Skeletal muscle tissue (tissue), 4 donors: ENCODE measurements around the gene RANBP3. TPM values are rescaled to one million over a fixed set of nuclear protein-coding genes. Genes with fewer than 3 reads are reported as not detected.

Experiments
- H3K27ac ChIP-seq: one replicate; pipeline ENCODE4 v1.7.0; 2013; ENCODE audit warnings: mild to moderate bottlenecking, low read depth, low read length, inconsistent platforms
- H3K27me3 ChIP-seq, 3 donors: one replicate each; pipeline ENCODE4 v1.7.0; 2013; ENCODE audit warnings: low read length in 3 of 3; ENCODE audit not compliant: control insufficient read depth in 3 of 3, insufficient read depth in 3 of 3
- H3K36me3 ChIP-seq, 3 donors: one replicate each; pipeline ENCODE4 v1.7.0; 2013; ENCODE audit warnings: low read length in 3 of 3; ENCODE audit not compliant: control insufficient read depth in 3 of 3, insufficient read depth in 3 of 3
- H3K4me1 ChIP-seq, 3 donors: one replicate each; pipeline ENCODE4 v1.7.0; 2013; ENCODE audit warnings: low read length in 3 of 3, mild to moderate bottlenecking in 3 of 3; ENCODE audit not compliant: control insufficient read depth in 3 of 3, insufficient read depth in 3 of 3
- H3K4me3 ChIP-seq, 3 donors: one replicate each; pipeline ENCODE4 v1.7.0; 2013; ENCODE audit warnings: low read length in 3 of 3
- H3K9ac ChIP-seq, 3 donors: one replicate each; pipeline ENCODE4 v1.7.0; 2013; ENCODE audit warnings: low read length in 3 of 3, mild to moderate bottlenecking in 3 of 3, moderate library complexity in 2 of 3, low read depth in 1 of 3
- H3K9me3 ChIP-seq, 3 donors: one replicate each; pipeline ENCODE4 v1.7.0; 2013; ENCODE audit warnings: low read length in 3 of 3; ENCODE audit not compliant: control insufficient read depth in 3 of 3
- total RNA-seq: library from RNA; depleted of rRNA; stranded (reverse); fragments of >200 nt; gene quantifications from one replicate; pipeline ENCODE4 v1.2.3, GENCODE V29; 2014
- donor health status: Osteomylitis.

RANBP3 gene
- total RNA-seq, 1 donor from 2014 or later, result 26.6 TPM

DNA sequence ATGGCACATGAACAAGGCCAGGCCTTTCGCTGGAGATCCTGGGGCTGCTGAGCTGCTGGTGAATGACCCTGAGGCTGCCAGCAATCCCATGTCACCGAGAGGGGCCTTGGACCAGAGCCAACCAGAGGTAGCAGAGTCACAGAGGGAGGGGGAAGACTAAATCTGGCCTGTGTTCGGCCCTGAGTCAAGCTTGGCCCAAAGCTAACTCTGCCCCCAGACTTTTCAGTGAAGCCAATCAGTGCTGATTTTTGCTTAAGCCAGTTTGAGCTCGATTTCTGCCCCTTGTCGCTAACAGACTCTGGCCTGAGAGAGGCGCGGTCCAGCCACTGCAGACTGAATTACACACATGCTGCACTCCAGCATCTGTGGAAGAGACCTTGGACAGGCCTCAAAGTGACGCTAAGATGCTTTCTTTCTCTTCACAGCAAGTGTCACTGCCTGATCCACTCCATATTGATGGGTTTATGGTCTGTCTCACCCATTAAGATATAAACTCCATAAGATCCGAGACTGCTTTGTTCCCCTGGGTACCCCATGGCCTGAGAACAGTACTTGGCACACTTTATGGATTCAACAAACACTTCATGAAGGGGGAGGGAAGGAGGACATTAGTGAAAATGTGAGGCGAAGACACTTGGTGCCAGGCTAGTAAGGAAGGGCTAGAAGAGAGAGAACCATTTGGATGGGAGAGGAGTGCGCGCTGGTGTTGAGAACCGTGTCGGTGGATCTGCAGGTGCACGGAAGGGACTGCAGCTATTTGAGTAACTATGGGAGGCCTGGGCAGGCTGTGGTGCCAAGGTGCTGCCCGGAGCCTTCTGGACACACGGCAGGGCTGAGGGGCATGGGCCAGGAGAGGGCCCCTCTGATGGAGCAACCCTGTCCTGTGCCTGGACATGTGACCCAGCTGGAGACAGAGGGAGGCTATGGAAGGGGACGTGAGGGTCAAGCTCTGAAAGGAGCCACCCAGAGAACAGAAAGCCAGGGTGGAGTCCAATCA, 17.6 kb downstream of the RANBP3 start:
- no peaks in the 10 kb centered on the region for H3K27me3 ChIP-seq
- peak overlapping the region in 1 of 3 donors; percentile 20 for H3K9ac ChIP-seq
- H3K27ac ChIP-seq, result no peak overlapping the region
- peak overlapping the region in 1 of 3 donors; percentile 4 for H3K4me3 ChIP-seq
- H3K9me3 ChIP-seq, result no peaks in the 10 kb centered on the region
- H3K36me3 ChIP-seq, result peaks cover 2 to 11% (median 3%) of the 10 kb centered on the region in 3 donors
- peaks cover 40 to 80% (median 61%) of the 10 kb centered on the region in 3 donors for H3K4me1 ChIP-seq

DNA sequence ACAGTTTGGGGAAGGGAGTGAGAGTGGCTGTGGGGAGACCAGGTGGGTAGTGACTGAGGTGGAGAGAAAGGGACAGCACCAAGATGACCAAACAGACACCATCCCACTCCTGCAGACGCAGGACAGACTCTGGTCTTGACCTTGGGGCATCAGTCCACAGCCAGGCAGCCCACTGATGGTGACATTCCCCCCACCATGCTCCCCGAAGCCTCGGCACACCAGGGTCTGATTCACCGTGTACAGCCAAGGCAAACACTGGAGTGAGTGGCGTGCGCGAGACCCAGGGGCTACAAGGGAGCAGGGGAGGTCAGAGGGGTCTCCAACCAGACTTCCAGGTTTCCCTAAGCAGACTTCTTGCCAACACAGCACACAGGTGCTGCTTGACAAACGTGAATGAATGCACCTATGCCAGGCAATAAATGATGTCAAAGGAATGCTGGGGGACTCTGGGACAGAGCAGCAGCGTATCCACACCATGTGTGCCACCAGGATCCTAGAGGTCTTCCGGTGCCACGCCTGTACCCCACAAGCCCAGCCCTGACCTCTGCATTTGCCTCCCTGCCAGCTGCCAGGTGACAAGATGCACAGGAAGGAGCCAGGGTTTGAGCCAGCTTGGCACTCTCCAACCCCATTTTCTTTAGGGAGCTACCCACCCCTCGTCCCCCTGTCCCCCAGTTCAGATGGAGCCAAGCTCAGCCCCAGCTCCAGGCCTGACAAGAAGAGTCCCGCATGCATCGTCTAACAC, 18.5 kb downstream of the RANBP3 start:
- peaks cover 47 to 79% (median 66%) of the 10 kb centered on the region in 3 donors for H3K4me1 ChIP-seq
- no peak overlapping the region for H3K9ac ChIP-seq
- no peak overlapping the region for H3K4me3 ChIP-seq

DNA sequence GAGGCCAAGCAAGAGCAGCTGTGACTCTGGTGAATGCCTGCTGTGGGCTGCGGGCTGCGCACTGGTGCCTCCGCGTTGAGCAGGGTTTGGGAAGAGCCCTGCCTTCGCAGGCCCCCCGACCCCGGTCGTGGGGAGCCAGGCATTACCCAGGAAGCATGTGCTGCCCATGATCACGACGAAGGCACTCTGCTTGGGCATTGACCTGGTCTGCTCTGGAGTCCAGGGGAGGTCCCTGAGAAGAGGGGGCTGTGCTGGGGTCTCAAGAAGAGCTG, 19.2 kb downstream of the RANBP3 start:
- Histone ChIP-seq H3K4me1 (peaks cover 53 to 79% (median 68%) of the 10 kb centered on the region in 3 donors), H3K36me3 (peaks cover 0 to 5% (median 3%) of the 10 kb centered on the region in 3 donors), H3K27ac (no peak overlapping the region), H3K9ac (no peak overlapping the region), H3K27me3 (no peaks in the 10 kb centered on the region), H3K9me3 (no peaks in the 10 kb centered on the region), H3K4me3 (no peak overlapping the region)

More for the DNA sequence above, 18.5 kb downstream of the RANBP3 start:
- no peak overlapping the region for H3K27ac ChIP-seq
- H3K36me3 ChIP-seq, result peaks cover 0 to 8% (median 3%) of the 10 kb centered on the region in 3 donors
- H3K9me3 ChIP-seq, result no peaks in the 10 kb centered on the region
- H3K27me3 ChIP-seq, result no peaks in the 10 kb centered on the region

DNA sequence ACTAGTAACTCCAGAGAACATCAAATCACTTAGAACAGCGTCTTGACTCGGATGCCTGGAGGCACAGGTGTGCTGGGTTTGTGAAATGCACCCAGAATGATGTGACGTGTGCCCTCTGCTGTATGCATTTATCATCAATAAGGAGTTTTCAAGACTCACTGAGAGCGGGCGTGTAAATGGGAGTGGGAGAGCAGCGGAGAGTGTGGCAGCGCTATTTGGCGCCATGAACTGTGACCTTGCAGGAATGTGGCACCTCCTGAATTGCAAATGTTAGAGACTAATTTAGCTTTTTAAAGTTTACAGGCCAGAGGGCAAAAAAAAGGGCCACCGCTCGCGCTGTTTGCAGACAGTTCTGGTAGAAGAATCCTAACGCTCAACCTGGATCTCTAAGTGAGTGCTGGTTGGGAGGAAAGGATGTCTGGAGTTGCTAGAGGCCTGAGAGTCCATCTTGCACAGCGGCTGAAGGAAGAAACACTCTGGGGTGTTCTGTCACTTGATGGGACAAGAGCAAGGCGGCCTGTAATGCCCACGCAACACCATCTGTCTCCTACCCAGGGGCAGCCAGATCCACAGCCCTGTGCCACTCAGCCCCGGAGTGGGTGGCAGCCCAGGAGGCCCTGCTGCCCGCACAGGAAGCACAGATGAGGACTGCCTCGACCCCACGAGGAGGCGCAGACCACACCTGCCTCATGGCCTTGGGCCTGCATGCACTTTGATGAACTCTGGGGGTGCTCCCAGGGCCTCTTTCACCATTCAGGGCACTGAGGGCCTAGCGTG, 19.7 kb downstream of the RANBP3 start:
- Histone ChIP-seq H3K36me3 (peaks cover 0 to 5% (median 3%) of the 10 kb centered on the region in 3 donors), H3K4me1 (peaks cover 58 to 80% (median 69%) of the 10 kb centered on the region in 3 donors), H3K27ac (no peak overlapping the region), H3K4me3 (no peak overlapping the region), H3K9me3 (no peaks in the 10 kb centered on the region), H3K27me3 (no peaks in the 10 kb centered on the region), H3K9ac (peak overlapping the region in 1 of 3 donors; percentile 33)

DNA sequence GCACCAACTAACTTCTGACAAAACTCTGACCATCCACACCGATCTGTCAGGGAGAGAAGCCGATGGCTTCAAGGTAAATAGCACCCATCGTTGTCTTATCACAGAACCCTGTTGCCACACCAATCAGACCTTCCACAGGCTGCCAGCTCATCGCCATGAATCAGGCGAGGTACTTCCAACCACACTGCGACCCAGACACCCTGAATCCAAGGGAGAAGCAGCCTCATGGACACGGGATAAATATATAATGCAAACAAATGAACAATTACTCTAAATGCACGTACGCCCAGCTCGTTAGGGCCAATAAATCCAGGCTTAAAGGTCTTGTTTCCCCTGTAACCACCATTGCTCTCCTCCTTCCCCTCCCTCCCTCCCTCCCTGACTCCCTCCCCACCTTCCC, 20.8 kb downstream of the RANBP3 start:
- H3K9me3 ChIP-seq, result no peaks in the 10 kb centered on the region
- H3K9ac ChIP-seq, result no peak overlapping the region
- no peak overlapping the region for H3K27ac ChIP-seq
- H3K36me3 ChIP-seq, result peaks cover 0 to 5% (median 3%) of the 10 kb centered on the region in 3 donors
- peaks cover 59 to 80% (median 72%) of the 10 kb centered on the region in 3 donors for H3K4me1 ChIP-seq
- no peaks in the 10 kb centered on the region for H3K27me3 ChIP-seq
- no peak overlapping the region for H3K4me3 ChIP-seq

DNA sequence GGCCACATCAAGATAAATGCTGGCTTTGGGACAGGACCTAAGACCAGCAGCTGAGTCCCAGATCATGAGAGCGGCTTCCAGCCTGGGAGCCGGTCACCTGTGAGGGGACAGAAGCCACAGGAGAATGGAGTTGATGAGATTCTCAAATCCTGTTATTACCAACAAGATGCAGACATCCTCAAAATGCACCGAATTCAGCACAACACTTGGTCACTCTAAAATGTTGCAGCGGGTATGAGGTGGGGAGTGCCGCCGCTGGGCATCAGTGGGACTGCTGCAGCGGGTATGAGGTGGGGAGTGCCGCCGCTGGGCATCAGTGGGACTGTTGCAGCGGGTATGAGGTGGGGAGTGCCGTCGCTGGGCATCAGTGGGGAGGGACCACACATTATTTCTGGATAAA, 21.2 kb downstream of the RANBP3 start:
- Histone ChIP-seq H3K4me3 (no peak overlapping the region), H3K9ac (no peak overlapping the region), H3K9me3 (no peaks in the 10 kb centered on the region), H3K36me3 (peaks cover 0 to 5% (median 3%) of the 10 kb centered on the region in 3 donors), H3K27ac (no peak overlapping the region), H3K27me3 (no peaks in the 10 kb centered on the region), H3K4me1 (peaks cover 59 to 80% (median 72%) of the 10 kb centered on the region in 3 donors)

DNA sequence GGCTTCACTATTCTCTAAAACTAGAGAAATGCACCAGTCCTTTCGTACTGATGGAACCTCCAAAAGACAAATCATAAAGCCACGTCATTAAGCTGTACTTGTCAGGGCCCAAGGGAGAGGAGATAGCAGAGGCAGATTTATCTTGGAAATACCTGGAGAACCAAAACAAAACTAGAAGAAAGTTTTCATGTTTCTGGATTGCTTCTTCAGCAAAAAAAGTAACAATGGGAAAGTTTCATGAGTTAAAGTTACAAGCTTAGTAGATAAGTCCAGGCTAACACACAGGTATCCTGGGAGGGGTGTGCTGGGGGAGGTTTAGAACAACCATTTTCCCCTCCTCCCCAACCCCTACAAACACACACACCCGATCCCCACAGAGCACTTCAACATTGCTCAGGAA, 21.6 kb downstream of the RANBP3 start:
- Histone ChIP-seq H3K27me3 (no peaks in the 10 kb centered on the region), H3K4me1 (peaks cover 59 to 80% (median 73%) of the 10 kb centered on the region in 3 donors), H3K9ac (no peak overlapping the region), H3K4me3 (no peak overlapping the region), H3K27ac (no peak overlapping the region), H3K9me3 (no peaks in the 10 kb centered on the region), H3K36me3 (peaks cover 0 to 5% (median 4%) of the 10 kb centered on the region in 3 donors)

DNA sequence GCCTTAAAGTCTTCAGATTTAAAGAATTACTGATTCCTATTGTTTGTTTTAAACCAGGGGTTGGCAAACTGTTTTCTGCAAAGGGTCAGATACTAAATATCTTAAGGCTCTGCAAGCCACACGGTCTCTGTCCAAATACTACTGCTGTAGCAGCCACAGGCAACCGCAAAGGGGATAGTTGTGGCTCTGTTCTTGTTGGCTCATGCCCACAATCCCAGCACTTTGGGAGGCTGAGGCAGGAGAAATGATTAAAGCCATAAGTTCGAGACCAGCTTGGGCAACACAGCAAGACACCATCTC, 22.4 kb downstream of the RANBP3 start:
- Histone ChIP-seq H3K9ac (no peak overlapping the region), H3K9me3 (no peaks in the 10 kb centered on the region), H3K27ac (no peak overlapping the region), H3K27me3 (no peaks in the 10 kb centered on the region), H3K4me3 (no peak overlapping the region), H3K36me3 (peaks cover 0 to 5% (median 4%) of the 10 kb centered on the region in 3 donors), H3K4me1 (peaks cover 62 to 81% (median 71%) of the 10 kb centered on the region in 3 donors)

DNA sequence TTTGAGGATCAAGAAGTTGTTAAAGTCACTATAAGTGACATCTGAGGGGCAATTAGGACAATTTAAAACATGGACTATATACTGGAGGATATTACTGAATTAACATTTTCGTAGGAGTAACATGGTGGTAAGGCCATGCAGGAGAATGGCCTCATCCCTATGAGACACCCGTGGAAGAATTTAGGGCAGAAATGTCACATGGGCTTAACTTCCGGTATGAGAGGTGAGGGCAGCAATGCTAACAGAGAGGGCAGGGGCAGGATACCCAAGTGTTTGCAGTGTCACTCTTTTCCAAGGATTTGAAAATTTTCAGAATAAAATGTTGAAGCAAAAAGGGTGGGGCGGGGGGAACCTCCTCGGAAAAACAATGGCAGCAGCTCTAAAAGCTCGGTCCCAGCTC, 23.6 kb downstream of the RANBP3 start:
- Histone ChIP-seq H3K36me3 (peaks cover 0 to 14% (median 8%) of the 10 kb centered on the region in 3 donors), H3K27me3 (no peaks in the 10 kb centered on the region), H3K9me3 (no peaks in the 10 kb centered on the region), H3K4me1 (peaks cover 58 to 80% (median 62%) of the 10 kb centered on the region in 3 donors), H3K27ac (no peak overlapping the region), H3K4me3 (peak overlapping the region in 2 of 3 donors; percentile 4 to 35), H3K9ac (peak overlapping the region in 2 of 3 donors; percentile 14 to 40)
